Measurements from ENCODE around the gene EPDR1.

DNA sequence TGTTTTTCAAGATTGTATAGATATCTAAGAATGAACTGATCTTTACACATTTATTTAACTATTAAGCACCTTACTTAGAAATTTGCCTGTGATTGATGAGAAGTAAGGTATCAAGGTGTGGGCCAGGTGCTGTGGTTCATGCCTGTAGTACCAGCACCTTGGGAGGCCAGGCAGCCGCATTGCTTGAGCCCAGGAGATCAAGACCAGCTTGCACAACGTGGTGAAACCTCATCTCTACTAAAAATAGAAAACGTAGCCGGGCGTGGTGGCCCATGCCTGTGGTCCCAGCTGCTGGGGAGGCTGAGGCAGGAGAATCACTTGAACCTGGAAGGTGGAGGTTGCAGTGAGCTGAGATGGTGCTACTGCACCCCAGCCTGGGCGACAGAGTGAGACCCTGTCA is 38.4 kb upstream of the EPDR1 start:
- no peak for TF ChIP-seq POLR2A (IDR thresholded peaks at IDR 0.05)
- TF ChIP-seq, protein P1, sequence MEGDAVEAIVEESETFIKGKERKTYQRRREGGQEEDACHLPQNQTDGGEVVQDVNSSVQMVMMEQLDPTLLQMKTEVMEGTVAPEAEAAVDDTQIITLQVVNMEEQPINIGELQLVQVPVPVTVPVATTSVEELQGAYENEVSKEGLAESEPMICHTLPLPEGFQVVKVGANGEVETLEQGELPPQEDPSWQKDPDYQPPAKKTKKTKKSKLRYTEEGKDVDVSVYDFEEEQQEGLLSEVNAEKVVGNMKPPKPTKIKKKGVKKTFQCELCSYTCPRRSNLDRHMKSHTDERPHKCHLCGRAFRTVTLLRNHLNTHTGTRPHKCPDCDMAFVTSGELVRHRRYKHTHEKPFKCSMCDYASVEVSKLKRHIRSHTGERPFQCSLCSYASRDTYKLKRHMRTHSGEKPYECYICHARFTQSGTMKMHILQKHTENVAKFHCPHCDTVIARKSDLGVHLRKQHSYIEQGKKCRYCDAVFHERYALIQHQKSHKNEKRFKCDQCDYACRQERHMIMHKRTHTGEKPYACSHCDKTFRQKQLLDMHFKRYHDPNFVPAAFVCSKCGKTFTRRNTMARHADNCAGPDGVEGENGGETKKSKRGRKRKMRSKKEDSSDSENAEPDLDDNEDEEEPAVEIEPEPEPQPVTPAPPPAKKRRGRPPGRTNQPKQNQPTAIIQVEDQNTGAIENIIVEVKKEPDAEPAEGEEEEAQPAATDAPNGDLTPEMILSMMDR (IDR thresholded peaks at IDR 0.05) = no peak
